ENCODE measurements around the gene TSSK6.

Gene TSSK6

DNA sequence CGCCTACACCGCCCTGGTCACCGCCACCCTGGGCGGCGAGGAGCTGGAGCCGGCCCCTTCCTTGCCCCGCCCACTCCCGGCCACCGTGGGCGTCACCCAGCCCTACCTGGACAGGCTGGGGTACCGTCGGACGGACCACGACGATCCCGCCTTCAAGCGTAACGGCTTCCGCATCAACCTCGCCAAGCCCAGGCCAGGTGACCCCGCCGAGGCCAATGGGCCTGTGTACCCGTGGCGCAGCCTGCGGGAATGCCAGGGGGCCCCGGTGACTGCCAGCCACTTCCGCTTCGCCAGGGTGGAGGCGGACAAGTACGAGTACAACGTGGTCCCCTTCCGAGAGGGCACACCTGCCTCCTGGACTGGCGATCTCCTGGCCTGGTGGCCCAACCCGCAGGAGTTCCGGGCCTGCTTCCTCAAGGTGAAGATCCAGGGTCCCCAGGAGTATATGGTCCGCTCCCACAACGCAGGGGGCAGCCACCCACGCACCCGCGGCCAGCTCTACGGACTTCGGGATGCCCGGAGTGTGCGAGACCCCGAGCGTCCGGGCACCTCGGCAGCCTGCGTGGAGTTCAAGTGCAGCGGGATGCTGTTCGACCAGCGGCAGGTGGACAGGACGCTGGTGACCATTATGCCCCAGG is 29.7 kb upstream of the TSSK6 start:
- TF ChIP-seq, protein P1, sequence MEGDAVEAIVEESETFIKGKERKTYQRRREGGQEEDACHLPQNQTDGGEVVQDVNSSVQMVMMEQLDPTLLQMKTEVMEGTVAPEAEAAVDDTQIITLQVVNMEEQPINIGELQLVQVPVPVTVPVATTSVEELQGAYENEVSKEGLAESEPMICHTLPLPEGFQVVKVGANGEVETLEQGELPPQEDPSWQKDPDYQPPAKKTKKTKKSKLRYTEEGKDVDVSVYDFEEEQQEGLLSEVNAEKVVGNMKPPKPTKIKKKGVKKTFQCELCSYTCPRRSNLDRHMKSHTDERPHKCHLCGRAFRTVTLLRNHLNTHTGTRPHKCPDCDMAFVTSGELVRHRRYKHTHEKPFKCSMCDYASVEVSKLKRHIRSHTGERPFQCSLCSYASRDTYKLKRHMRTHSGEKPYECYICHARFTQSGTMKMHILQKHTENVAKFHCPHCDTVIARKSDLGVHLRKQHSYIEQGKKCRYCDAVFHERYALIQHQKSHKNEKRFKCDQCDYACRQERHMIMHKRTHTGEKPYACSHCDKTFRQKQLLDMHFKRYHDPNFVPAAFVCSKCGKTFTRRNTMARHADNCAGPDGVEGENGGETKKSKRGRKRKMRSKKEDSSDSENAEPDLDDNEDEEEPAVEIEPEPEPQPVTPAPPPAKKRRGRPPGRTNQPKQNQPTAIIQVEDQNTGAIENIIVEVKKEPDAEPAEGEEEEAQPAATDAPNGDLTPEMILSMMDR (conservative IDR thresholded peaks at IDR 0.05; ENCODE audit: low read depth, low read length): no peak
- no peak overlapping the region for H3K4me3 ChIP-seq (ENCODE audit: low read length)
- no peak for DNase-seq (ENCODE audit: low read depth)

DNA sequence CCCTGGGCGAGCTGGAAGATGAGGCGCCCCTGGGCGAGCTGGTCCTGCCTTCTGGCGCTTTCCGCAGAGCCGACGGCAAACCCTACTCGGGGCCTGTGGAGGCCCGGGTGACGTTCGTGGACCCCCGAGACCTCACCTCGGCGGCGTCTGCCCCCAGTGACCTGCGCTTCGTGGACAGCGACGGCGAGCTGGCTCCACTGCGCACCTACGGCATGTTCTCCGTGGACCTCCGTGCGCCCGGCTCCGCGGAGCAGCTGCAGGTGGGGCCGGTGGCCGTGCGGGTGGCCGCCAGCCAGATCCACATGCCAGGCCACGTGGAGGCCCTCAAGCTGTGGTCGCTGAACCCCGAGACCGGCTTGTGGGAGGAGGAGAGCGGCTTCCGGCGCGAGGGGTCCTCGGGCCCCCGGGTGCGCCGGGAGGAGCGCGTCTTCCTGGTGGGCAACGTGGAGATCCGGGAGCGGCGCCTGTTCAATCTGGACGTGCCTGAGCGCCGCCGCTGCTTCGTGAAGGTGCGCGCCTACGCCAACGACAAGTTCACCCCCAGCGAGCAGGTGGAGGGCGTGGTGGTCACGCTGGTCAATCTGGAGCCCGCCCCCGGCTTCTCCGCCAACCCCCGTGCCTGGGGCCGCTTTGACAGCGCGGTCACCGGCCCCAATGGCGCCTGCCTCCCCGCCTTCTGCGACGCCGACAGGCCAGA is 29.1 kb upstream of the TSSK6 start:
- TF ChIP-seq, protein P1 (conservative IDR thresholded peaks at IDR 0.05; ENCODE audit: low read depth, low read length): no peak
- no peak overlapping the region for H3K4me3 ChIP-seq (ENCODE audit: low read length)
- DNase-seq (ENCODE audit: low read depth): no peak

DNA sequence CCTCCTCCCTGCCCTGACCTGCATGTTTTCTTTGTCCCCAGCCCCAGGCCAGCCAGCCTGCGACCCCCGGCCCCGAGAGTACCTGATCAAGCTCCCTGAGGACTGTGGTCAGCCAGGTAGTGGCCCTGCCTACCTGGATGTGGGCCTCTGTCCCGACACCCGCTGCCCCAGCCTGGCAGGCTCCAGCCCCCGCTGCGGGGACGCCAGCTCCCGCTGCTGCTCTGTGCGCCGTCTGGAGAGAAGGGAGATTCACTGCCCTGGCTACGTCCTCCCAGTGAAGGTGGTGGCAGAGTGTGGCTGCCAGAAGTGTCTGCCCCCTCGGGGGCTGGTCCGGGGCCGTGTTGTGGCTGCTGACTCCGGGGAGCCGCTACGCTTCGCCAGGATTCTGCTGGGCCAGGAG is 28.3 kb upstream of the TSSK6 start:
- no peak overlapping the region for H3K4me3 ChIP-seq (ENCODE audit: low read length)
- TF ChIP-seq, protein P1 (conservative IDR thresholded peaks at IDR 0.05; ENCODE audit: low read depth, low read length): no peak
- no peak for DNase-seq (ENCODE audit: low read depth)

DNA sequence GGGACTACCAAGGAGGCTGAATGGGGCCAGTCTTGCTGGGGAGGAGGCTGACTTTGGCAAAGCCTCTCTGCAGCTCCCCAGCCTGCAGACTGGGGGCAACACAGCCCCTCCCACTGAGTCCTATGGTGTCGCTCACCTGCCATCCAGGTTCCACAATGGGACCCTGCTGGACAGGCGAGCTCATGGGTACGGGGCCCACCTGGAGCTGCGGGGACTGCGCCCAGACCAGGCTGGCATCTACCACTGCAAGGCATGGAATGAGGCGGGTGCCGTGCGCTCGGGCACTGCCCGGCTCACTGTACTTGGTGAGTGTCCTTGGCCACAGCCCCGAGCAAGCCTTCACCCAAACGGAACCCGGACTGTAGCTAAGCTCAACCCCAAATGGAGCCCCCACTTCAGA is 27.8 kb upstream of the TSSK6 start:
- TF ChIP-seq, protein P1 (conservative IDR thresholded peaks at IDR 0.05; ENCODE audit: low read depth, low read length): no peak
- no peak overlapping the region for H3K4me3 ChIP-seq (ENCODE audit: low read length)
- no peak for DNase-seq (ENCODE audit: low read depth)

DNA sequence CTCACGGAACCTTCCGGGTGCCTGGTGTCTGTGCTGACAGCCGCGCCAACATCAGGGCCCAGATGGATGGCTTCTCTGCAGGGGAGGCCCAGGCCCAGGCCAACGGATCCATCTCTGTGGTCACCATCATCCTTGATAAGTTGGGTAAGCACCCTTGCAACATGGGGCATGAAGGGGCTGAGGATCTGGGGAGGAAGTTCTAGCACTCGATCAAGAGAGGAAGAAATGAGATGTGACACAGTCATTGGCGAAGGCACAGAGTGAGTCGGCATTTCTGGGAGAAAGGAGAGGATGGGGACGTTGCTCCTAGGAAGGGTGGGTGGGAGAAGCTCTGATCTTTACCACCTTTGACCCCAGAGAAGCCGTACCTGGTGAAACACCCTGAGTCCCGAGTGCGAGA is 27.2 kb upstream of the TSSK6 start:
- DNase-seq (ENCODE audit: low read depth): no peak
- no peak overlapping the region for H3K4me3 ChIP-seq (ENCODE audit: low read length)
- TF ChIP-seq, protein P1 (conservative IDR thresholded peaks at IDR 0.05; ENCODE audit: low read depth, low read length): no peak

DNA sequence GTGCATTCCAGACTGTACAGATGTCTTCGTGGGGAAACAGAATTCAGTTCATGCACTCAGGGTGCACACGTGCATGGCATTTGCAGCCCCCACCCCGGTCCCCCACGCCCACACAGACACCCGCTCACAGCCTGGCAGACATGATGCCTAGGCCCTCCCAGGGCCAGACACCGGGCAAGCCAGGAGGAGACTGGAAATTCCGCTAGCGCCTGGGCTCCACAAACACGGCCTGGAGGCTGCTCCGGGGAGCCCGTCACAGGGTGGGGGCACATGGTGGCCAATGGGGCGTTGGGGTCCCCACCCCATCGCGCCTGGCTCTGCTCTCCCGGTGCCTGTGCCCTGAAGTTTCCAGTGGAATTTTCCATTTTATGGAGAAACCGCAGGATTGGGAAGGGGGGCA is 26.3 kb upstream of the TSSK6 start:
- H3K4me3 ChIP-seq (ENCODE audit: low read length): no peak overlapping the region
- no peak for DNase-seq (ENCODE audit: low read depth)
- TF ChIP-seq, protein P1 (conservative IDR thresholded peaks at IDR 0.05; ENCODE audit: low read depth, low read length): no peak

Data from retinal pigment epithelial cell (primary cell).